Stimulated activated CD4-positive, alpha-beta T cell treated with anti-CD3 and anti-CD28 coated beads, Interleukin-2, amount 100 ng/mL, for 48 hours (primary cell): ENCODE data around the gene HHATL.

Source experiments
- DNase-seq, 2 donors: peaks; one replicate each; pipeline ENCODE4 v3.0.0-alpha.2; 2020

HHATL gene

DNA sequence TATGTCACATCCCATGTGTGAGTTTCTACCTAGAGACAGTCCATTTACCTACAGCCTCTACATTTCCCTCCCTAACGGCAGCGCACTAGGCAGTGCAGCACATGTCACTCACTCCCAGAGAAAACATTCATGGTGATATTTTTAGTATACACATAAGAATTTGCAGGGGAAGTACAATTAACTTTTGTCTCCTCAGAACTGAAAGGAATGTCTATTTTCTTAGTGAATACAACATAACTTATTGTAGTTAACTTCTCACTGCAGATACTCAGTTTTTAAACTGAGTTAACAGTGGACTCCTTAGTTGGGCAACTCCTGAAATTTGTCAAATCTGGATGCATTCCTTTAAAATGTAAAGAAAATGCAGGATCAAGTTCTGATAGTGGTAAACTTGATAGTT is 53.6 kb downstream of the HHATL start:
- DNase-seq = no peak

DNA sequence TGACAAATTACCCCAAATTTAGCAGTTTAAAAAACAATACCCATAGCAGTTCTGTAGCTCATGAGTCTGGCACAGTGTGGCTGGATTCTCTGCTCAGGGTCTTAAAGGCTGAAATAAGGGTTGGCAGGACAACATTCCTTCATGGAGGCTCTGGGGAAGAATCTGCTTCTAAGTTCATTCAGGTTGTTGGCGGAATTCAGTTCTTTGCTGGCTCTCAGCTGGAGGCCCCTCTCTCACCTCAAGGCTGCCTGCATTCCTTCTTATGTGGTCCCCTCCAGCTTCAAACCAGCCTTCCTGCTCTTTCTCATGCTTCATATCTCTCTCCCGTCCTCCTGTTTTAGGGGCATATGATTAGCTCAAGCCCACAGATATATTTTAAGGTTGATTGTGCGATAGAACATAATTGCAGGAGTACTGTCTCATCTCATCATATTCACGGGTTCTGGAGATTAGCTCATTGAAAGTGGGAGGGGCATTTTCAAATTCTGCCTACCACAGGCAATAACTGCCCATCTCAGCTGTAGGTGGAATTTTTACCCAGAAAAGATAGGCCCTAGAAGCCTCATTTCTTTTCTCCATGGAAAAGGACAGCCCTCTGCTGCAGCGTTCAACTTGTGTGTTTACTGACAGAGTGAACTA is 54.7 kb downstream of the HHATL start:
- no peak for DNase-seq
